GM19455 (cell line): Measurements from ENCODE around the gene STYXL1.

ENCODE experiments used
- ATAC-seq: cut with Tn5 transposase; IDR thresholded peaks from one replicate; pipeline ENCODE4 v1.9.1; 2021; ENCODE audit not compliant: unreplicated experiment

STYXL1 gene

DNA sequence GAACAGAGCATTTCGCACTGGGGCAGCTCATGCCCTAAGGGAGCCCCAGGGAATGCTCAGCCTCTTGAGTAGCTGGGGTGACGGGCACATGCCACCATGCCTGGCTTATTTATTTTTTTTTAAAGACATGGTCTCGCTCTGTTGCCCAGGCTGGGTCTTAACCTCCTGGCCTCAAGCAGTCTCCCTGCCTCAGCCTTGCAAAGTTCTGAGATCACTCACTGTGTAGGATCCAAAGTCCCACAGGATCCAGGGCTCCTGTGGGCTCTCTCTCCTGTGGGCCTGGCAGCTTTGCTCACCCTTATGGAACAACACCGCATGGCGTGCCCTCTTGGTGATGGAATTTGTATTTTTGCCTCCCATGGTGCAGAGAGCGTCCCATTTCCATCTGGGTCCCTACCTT, 87.4 kb downstream of the STYXL1 start:
- no peak for ATAC-seq

DNA sequence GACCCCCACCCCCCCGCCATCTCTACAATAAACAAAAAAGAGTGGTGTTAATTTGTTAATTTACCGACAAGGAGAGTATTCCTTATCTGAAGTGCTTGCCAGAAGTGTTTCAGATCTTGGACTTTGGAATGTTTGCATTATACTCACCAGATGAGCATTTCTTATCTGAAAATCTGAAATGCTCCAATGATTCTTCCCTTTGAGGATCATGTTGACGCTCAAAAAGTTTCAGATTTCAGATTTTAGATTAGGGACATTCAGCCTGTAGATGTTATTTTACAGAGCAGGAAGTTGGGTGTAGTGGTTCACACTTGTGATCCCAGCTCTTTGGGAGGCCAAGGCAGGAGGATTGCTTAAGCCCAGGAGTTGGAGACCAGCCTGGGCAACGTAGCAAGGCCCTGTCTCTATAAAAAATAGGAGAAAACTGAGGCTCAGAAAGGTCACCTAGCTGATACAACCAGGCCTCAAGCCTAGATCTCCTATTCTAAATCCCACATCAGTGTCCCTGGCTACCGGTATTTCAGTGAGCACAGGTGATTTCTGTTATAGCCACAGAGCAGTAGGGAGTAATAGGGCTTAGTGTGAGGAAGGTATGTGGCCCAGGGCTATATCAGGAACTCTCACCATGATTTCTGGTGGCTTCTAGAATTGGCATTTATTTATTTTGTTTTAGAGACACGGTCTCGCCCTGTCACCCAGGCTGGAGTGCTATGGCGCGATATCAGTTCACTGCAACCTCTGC, 88.8 kb downstream of the STYXL1 start:
- no peak for ATAC-seq

DNA sequence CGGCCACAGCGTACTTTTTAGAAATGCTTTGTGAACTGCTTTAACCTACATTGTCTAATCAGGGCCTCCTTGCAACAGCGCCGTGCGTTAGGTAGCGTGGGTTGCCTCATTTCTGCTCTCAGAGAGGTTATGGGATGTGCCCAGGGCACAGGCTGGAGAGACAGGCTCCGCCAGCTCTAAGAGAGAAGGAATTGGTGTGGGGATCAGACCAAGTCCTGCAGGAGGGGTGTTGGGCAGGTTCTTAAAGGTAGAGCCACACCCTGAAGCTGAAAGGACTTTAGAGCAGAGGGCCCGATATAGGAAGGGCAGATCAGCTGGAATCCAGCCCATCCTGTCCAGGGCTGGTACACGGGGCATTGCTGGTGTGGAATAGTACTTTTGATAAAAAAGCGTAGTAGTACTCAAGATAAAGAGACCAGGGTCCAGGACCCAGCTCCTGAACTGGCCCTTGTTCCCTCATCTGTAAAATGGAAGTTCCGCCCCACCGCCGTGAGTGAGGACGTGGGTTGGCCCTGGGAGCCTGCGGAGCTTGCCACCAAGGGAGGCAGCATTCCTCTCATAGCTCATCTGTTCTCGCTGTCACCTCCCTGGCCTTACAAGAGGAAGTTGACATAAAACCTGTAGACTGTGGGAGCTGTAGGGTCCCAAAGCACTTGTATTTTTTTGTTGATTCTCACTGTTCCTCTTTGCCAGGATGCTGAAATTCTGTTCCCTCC, 90.6 kb downstream of the STYXL1 start:
- no peak for ATAC-seq

DNA sequence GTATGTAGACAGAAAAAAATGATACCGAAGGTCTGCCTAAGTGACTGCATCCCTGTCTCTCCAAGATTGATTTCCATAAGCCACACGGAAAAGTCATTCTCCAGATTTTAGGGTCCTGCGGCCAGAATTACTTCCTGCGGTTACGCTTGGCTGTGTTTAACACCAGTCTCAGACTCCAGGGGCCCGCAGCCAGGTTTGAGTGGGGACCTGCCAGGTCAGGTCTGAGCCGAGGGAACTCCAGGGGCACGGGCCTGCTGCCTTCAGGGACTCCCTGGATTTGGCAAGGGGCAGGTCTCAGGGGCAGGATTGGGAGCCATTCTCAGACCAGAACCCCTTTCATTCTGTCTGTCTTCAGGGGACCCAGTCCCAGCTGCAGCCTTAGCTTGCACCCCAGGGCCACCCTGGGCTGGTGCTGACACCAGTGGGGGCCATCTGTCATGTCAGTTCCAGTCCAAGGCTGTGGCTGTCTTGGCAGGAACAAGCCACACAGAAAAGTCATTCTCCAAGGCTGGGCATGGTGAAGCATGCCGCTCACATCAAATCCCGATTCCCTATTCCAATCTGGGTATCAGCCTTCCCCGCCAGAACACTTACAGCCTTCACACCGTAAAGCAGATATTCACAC, 92.4 kb downstream of the STYXL1 start:
- ATAC-seq = no peak

DNA sequence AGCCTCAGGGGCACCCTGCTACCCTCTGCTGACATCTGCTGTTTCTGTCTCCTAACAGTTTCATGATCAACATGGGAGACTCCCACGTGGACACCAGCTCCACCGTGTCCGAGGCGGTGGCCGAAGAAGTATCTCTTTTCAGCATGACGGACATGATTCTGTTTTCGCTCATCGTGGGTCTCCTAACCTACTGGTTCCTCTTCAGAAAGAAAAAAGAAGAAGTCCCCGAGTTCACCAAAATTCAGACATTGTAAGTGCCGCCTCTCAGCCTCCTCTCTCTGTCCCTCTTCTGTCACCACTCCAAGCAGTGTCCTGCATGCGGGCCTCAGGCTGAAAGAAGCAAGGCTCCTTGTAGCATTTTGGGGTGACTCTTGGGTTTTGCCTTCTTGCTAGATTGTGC, 93.9 kb downstream of the STYXL1 start:
- no peak for ATAC-seq

DNA sequence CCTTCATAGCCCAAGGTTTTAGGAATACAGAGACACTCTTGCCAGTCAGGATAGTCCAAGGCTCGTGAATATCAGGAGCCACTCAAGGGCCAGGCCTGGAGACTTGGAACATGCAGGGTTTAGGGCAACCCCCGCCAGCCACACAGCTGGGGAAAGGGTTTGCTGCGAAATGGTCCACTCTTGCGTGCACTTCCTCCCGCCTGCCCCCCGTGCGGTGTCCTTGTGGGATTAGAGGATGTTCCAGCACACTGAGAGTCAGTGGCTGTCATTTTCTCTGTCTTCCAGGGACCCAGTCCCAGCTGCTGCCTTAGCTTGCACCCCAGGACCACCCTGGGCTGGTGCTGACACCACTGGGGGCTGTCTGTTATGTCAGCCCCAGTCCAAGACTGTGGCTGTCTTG, 94.4 kb downstream of the STYXL1 start:
- no peak for ATAC-seq

DNA sequence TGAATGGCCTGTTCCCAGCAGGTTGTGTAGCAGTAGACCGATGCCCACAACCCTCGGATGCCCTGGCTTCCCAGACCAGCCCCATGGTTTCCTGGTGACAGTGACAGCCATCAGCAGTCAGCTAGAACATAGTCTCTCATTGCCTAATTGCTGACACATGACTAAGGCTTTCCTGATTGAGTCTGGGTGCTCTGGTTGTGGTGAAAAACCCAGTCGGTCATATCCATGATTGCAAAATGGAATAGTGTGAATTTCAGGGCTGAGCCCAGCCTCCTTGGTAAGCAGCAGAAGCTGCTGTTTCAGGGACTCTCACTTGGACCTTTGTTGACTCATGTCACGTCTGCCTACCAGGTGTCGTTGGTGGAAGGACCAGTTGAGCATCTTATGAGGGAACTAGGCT, 96.3 kb downstream of the STYXL1 start:
- ATAC-seq = no peak

DNA sequence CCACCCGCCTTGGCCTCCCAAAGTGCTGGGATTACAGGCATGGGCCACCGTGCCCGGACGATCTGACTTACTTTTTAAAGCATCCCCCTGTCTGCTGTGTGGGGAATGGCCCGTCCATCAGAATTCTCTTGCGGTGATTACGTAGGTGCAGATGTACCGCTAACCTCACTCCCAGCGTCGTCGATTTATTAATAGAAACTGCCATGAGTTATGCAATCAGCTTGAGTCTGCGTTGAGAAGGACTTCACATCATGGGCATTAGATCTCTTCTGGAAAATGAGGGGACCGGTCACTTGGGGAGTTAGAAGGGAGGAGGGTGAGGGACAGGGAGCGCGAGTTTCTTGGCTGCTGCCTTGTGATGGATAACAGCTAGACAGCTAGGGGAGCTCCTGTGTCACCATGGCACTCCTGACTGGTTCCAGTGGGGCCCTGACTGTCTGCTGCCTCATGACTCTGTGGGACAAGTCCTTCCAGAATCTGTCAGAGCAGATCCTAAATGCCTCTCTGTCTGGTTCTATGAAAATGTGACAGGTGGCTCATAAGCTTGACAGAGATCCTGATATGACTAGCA, 97.6 kb downstream of the STYXL1 start:
- ATAC-seq = no peak

DNA sequence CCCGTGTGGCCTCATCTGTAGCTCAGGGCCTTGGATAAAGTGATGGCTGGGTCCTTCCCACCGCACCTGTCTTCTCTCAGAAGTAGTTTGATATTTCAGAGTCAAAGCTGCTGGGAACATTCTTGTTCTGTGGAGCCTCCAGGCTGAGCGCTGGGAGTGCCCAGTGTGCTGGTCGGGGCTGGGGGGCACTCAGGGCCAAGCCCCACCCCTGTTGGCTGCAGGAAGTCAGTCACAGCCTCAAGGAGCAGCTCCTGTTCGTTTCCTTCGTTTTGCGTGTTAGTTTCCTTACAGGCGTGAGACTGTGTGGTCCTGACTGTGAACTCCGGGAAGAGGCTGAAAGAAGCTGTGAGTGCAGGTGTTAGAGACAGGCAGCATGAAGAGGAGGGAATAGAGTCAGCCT, 99.6 kb downstream of the STYXL1 start:
- no peak for ATAC-seq
